Loucy (cell line): Measurements from ENCODE around the gene ZIM2.

Experiments used
- EZH2phosphoT487 ChIP-seq: fragments of 200-600 bp; IDR thresholded peaks from 2 replicates; pipeline ENCODE4 v1.6.1; 2018; ENCODE audit warnings: antibody characterized with exemption, mild to moderate bottlenecking, moderate library complexity, borderline replicate concordance
- TF ChIP-seq, protein P1 (sequence below): fragments of 200-600 bp; sonication (generic); conservative IDR thresholded peaks from 2 replicates; pipeline ENCODE4 v1.5.1; 2014; ENCODE audit warnings: mild to moderate bottlenecking, antibody characterized with exemption, low read length

DNA sequence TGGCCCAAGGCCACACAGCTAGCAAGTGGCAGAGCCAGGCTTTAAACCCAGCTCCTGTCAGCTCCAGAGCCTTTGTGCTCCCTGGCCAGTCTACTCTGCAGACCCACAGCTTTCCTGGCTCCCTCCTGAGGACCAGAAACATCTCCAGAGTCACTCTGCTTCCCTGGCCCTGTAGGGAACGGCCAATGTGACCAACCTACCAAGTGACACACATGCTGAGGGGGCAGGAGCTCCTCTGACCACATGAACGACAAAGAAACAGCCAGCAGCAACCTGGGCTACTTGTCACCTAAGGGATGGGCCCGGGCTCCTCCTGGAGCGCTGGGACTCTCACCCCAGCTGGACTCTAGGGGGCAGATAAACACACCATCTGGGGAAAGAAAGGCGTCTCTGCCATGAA lies 19.3 kb downstream of the ZIM2 start:
- TF ChIP-seq, protein P1, sequence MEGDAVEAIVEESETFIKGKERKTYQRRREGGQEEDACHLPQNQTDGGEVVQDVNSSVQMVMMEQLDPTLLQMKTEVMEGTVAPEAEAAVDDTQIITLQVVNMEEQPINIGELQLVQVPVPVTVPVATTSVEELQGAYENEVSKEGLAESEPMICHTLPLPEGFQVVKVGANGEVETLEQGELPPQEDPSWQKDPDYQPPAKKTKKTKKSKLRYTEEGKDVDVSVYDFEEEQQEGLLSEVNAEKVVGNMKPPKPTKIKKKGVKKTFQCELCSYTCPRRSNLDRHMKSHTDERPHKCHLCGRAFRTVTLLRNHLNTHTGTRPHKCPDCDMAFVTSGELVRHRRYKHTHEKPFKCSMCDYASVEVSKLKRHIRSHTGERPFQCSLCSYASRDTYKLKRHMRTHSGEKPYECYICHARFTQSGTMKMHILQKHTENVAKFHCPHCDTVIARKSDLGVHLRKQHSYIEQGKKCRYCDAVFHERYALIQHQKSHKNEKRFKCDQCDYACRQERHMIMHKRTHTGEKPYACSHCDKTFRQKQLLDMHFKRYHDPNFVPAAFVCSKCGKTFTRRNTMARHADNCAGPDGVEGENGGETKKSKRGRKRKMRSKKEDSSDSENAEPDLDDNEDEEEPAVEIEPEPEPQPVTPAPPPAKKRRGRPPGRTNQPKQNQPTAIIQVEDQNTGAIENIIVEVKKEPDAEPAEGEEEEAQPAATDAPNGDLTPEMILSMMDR, result no peak
- no peak for TF ChIP-seq EZH2phosphoT487
